GM12878 (cell line): ENCODE measurements around the gene PRM1.

ENCODE experiments used
- CTCF ChIP-seq, 3 experiments: IDR thresholded peaks in 2 of 3; conservative IDR thresholded peaks in 1 of 3; 2 replicates each; pipeline ENCODE4 v1.5.1; 2011; ENCODE audit warnings: low read depth in 3 of 3, low read length in 3 of 3, mild to moderate bottlenecking in 3 of 3, control low read depth in 2 of 3, moderate library complexity in 2 of 3, inconsistent platforms in 1 of 3, mixed read lengths in 1 of 3; ENCODE audit not compliant: control insufficient read depth in 2 of 3, insufficient read depth in 1 of 3; ENCODE audit errors: extremely low read depth in 1 of 3
- MAX ChIP-seq: IDR thresholded peaks from 2 replicates; pipeline ENCODE4 v1.6.1; 2012; ENCODE audit warnings: low read depth, low read length, improper control_type of control experiment
- PML ChIP-seq: IDR thresholded peaks from 2 replicates; pipeline ENCODE4 v1.6.1; 2012; ENCODE audit warnings: low read length, inconsistent platforms

- no peak for TF ChIP-seq CTCF (IDR thresholded peaks at IDR 0.05 in 2 of 3, conservative IDR thresholded peaks at IDR 0.05 in 1 of 3; ENCODE audit: control insufficient read depth in 2 of 3, extremely low read depth in 1 of 3, insufficient read depth in 1 of 3, low read depth in 3 of 3, low read length in 3 of 3)
- no peak for TF ChIP-seq PML
- TF ChIP-seq MAX, result no peak
Measured at GRCh38 chr16:11232302-11232851, 48.8 kb downstream of the PRM1 start.
